Measurements from ENCODE around the gene SRSF10.

SRSF10 gene

DNA sequence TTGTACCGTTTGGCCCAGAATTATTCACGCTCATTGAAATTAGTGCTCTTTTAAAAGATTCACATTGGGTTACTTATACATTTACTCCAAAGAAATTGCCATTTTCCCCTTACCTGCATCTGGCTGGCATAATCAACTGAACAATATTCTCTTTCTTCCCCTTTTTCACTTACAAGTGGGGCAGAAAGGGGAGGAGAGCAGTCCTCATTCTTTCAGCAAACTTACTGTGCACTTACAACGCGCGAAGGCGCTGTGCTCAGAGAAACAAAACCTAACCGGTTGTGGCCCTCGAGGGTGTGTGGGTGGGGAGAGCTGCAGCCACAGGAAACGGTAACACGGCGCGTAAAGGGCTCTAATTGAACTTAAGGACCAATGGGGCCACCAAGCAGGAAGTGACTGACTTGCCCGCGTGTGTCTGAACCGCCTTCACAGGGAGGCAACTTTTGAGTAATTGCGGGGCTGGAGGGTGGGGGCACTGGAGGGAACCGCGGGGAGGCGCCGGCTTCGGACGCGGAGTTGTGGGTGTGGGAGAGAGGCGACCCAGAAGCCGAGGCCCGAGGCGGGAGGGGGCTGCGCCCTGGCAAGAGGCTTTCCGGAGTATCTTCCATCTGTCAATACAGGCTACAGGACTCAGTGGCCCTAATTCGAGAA lies 21.2 kb downstream of the SRSF10 start:
- TF ChIP-seq CTCF (IDR thresholded peaks at IDR 0.05): no peak

DNA sequence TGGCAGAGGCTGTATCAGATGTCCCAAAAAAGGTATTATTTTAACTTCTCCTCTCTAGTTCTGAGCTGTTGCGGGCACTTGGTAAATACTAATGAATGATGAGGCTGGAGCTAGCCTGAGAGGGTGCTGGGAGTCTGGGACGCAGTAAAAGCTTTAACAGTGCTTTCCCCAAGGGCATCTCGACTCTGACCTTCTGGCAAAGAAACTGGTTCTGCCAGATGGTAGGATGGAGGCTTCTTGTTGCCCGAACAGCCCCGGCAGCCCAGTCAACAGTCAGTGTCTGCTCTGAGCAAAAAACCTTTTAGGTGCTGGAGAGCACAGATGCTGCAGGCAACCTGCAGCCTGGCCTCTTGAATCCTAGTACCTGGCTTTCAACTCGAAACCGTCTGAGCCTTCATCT lies 23.0 kb downstream of the SRSF10 start:
- no peak for TF ChIP-seq CTCF (IDR thresholded peaks at IDR 0.05)

- TF ChIP-seq CTCF (IDR thresholded peaks at IDR 0.05): no peak
These were observed 27.1 kb downstream of the SRSF10 start for GRCh38 chr1:23953020-23953419.

- no peak for TF ChIP-seq CTCF (IDR thresholded peaks at IDR 0.05)
These were observed 32.8 kb downstream of the SRSF10 start for GRCh38 chr1:23947366-23947765.

DNA sequence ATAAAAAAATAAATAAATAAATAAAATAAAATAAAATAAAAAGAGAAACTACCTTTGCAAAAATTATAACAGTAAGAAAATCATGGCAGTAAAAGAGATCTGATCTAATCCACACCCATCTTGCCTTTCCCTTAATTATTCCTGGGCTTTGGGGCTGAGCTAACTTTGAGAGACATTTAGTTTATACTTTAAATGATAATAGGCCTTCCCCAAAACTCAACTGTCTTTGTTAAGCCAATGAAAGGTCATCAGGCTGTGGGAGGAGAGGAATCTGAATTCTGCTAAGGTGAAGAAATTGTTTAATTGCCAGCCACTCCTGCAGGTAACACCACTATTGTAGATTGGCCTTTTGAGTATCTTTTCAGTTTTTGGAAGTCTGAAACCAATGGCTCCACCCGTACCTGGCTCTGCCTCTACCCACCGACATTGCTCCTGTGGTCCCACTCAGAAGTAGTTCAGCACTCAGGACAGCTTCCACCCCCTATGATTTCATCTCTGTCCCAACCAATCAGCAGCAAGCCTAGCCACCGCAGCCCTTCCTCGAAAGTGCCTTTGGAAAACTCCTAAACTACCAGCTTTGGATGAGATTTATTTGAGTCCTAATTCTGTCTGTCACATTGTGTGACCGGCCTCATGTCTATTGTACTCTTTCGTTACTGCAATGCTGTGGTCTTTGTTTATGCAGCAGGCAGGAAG lies 43.5 kb downstream of the SRSF10 start:
- TF ChIP-seq CTCF (IDR thresholded peaks at IDR 0.05): no peak

DNA sequence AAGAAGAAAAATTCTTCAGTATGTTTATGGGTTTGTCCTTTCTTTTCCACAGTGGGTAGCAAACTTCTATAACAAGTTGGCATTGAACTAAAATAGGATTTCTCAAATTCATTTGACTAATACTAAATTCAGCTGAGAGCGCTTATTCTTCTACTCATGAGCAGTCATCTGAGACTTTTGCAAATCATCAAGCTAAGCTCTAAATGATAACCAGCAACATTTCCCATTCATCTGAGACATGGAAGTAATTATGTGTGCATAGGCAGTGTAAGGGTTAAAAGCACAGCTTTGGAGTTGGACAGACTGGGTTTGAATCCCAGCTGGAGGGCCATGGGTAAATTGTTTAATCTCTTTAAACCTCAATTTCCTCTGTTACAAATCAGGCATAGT lies 48.6 kb downstream of the SRSF10 start:
- TF ChIP-seq CTCF (IDR thresholded peaks at IDR 0.05): no peak

- TF ChIP-seq CTCF (IDR thresholded peaks at IDR 0.05): no peak
These were observed 49.2 kb downstream of the SRSF10 start for GRCh38 chr1:23930861-23931490.

Data from LNCAP (cell line).